ENCODE results near the gene USP7.

DNA sequence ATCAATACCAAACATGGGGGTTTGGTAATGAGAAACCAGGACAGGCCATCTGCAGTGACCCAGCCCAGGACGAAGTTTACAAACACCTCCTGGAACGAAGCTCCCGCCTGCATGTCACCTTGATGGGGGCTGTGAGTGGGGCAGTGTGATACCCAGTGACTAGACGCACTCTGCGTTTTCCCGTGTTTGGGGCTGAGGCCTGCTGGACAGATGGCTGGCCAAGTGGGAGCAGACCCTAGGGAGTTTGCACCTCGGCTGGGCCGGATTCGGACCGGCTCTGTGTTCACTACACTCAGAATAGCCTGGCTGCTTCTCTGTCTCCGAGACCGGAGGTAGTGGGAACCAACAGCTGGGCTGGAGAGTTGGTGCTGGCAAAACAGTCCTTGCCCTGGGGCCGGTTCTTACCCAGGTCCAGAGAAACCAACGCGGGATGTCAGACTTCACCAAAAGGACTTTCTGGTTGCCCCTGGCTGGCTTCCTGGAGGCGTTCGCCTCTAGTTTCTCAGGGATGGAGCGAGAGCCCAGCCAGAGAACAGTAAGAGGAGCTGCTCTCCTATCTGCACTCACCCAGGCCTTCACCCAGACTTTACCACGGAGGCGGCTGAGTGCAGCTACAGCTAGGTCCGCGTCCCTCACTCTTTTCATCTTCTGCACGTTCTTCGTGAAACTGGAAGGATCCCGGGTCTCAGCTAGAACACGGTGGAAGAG is 115.3 kb downstream of the USP7 start:
- no peak for TF ChIP-seq POLR2AphosphoS5 (IDR thresholded peaks at IDR 0.05)
- TF ChIP-seq, protein P1, sequence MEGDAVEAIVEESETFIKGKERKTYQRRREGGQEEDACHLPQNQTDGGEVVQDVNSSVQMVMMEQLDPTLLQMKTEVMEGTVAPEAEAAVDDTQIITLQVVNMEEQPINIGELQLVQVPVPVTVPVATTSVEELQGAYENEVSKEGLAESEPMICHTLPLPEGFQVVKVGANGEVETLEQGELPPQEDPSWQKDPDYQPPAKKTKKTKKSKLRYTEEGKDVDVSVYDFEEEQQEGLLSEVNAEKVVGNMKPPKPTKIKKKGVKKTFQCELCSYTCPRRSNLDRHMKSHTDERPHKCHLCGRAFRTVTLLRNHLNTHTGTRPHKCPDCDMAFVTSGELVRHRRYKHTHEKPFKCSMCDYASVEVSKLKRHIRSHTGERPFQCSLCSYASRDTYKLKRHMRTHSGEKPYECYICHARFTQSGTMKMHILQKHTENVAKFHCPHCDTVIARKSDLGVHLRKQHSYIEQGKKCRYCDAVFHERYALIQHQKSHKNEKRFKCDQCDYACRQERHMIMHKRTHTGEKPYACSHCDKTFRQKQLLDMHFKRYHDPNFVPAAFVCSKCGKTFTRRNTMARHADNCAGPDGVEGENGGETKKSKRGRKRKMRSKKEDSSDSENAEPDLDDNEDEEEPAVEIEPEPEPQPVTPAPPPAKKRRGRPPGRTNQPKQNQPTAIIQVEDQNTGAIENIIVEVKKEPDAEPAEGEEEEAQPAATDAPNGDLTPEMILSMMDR (IDR thresholded peaks at IDR 0.05): no peak

Data from esophagus muscularis mucosa (tissue), 3 donors.